ENCODE results near the gene NDE1.

Gene NDE1

GRCh38 chr16:15739464-15739863 lies 89.4 kb downstream of the NDE1 start:
- TF ChIP-seq, protein P1, sequence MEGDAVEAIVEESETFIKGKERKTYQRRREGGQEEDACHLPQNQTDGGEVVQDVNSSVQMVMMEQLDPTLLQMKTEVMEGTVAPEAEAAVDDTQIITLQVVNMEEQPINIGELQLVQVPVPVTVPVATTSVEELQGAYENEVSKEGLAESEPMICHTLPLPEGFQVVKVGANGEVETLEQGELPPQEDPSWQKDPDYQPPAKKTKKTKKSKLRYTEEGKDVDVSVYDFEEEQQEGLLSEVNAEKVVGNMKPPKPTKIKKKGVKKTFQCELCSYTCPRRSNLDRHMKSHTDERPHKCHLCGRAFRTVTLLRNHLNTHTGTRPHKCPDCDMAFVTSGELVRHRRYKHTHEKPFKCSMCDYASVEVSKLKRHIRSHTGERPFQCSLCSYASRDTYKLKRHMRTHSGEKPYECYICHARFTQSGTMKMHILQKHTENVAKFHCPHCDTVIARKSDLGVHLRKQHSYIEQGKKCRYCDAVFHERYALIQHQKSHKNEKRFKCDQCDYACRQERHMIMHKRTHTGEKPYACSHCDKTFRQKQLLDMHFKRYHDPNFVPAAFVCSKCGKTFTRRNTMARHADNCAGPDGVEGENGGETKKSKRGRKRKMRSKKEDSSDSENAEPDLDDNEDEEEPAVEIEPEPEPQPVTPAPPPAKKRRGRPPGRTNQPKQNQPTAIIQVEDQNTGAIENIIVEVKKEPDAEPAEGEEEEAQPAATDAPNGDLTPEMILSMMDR (IDR thresholded peaks at IDR 0.05; ENCODE audit: low read depth, low read length) = no peak

DNA sequence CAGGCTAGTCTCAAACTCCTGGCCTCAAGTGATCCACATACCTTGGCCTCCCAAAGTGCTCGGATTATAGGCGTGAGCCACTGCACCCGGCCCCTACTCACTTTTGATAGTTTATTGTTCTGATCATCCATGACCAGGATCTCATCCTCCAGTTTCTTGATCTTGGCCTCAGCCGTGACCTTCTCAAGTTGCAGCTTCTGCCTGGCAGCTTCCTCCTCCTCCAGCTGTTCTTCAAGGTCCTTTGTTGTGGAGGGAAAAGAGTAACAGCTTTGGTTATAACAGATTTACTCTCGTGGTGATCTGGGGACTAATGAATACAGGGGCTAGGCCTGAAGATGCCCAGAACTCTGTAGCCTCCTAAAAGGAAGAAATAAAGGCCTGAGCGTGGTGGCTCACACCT lies 89.9 kb downstream of the NDE1 start:
- H3K4me3 ChIP-seq (ENCODE audit: low read depth, low read length) = no peak overlapping the region
- TF ChIP-seq, protein P1 (IDR thresholded peaks at IDR 0.05; ENCODE audit: low read depth, low read length) = no peak
- no peak for DNase-seq (ENCODE audit: low read depth, low spot score)
- in situ Hi-C loops (cut with HindIII; ENCODE audit: low sequenced_read_pairs) = no loop called here

More at GRCh38 chr16:15739464-15739863, 89.4 kb downstream of the NDE1 start:
- H3K4me3 ChIP-seq (ENCODE audit: low read depth, low read length) = no peak overlapping the region
- no peak for DNase-seq (ENCODE audit: low read depth, low spot score)
- in situ Hi-C loops (cut with HindIII; ENCODE audit: low sequenced_read_pairs) = no loop called here

DNA sequence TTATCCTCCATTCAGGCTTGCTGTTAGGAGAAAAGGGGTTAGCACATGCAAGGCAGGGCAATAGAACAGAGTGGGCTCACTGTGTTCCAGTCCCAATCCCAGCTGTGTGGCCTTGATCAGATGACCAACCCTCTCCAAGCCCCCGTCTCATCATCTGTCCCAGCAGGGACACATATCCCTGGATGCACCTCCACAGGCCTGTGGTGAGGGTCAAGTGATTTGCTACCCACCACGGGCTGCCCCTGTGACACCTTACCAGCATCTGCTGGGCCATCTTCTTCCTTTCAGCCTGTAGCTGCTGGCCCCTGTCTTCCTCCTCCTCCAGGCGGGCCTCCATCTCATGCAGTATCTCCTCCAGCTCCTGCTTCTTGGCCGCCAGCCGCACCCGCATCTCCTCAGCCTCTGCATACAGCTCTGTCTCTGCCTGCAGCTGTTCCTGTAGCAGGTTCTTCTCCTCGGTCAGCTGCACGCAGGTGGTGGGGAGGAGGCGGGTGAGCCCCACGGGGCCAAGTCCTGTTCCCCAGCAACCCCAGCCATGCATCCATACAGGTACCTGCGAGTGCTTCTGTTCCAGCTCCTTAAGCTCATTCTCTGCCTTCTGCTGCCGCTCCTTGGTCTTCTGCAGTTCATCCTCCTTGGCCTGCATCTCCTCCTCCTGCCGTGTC lies 91.3 kb downstream of the NDE1 start:
- no peak overlapping the region for H3K4me3 ChIP-seq (ENCODE audit: low read depth, low read length)
- TF ChIP-seq, protein P1 (IDR thresholded peaks at IDR 0.05; ENCODE audit: low read depth, low read length) = no peak
- in situ Hi-C loops (cut with HindIII; ENCODE audit: low sequenced_read_pairs) = no loop called here
- no peak for DNase-seq (ENCODE audit: low read depth, low spot score)

DNA sequence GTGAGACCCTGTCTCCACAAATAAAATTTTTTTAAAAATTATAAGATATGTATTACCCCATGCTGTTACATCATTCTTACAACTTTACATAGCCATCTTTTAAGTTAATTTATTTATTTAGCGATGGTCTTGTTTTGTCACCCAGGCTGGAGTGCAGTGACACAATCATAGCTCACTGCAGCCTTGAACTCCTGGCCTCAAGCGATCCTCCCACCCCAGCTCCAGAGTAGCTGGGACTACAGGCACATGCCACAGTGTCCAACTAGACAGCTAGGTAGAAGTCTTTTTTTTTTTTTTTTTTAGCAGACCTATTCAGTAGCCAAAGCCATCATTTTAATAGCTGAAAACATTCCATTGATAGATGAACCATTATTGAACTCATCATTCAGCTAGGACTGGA lies 92.7 kb downstream of the NDE1 start:
- no peak overlapping the region for H3K4me3 ChIP-seq (ENCODE audit: low read depth, low read length)
- in situ Hi-C loops (cut with HindIII; ENCODE audit: low sequenced_read_pairs) = no loop called here
- DNase-seq (ENCODE audit: low read depth, low spot score) = no peak
- TF ChIP-seq, protein P1 (IDR thresholded peaks at IDR 0.05; ENCODE audit: low read depth, low read length) = no peak

DNA sequence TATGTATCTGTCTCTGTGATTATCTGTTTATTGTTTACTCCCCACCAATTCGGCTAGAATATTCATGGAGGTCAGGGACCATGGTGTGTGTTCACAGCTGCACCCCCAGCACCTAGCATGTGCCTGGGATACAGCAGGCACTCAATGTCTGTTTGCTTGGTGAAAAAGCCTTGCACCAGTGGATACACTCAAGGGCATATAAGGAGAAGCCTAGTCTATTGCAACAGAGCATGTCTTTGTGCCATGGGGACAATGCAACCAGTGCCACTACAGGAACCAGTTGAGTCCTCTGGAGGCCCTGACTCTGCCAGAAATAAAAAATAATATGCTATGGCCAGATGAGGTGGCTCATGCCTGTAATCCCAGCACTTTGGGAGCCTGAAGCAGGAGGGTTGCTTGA lies 93.6 kb downstream of the NDE1 start:
- in situ Hi-C loops (cut with HindIII; ENCODE audit: low sequenced_read_pairs) = no loop called here
- no peak for DNase-seq (ENCODE audit: low read depth, low spot score)
- TF ChIP-seq, protein P1 (IDR thresholded peaks at IDR 0.05; ENCODE audit: low read depth, low read length) = no peak
- no peak overlapping the region for H3K4me3 ChIP-seq (ENCODE audit: low read depth, low read length)

- in situ Hi-C loops (cut with HindIII; ENCODE audit: low sequenced_read_pairs) = no loop called here
- TF ChIP-seq, protein P1 (IDR thresholded peaks at IDR 0.05; ENCODE audit: low read depth, low read length) = no peak
- no peak for DNase-seq (ENCODE audit: low read depth, low spot score)
- no peak overlapping the region for H3K4me3 ChIP-seq (ENCODE audit: low read depth, low read length)
These were observed 96.3 kb downstream of the NDE1 start for GRCh38 chr16:15746332-15746731.
